ENCODE measurements around the gene ORMDL2.
"Not testable (repeated sequence)": the region's sequence is repeated elsewhere in the genome, so short reads cannot be mapped to it uniquely, and the experiment has no call there.

The ORMDL2 gene

DNA sequence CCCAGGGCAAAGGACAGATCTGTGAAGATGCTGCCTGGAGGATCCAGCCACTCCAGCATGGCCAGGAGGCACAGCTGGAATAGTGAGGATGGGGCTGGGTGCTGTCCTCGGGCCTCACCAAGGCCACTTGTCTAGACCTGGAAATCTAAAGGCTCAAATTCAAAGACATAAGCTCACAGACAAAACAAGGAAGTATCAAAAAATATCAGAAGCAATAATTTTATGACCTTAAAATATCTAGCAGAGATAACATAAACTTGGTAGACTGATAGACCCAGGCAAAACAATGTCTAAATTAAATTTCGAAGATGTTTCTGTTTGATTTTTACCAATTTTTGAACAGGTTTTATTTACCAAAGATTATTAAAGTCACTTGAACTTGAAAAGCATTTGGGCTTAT is 47.5 kb downstream of the ORMDL2 start:
- no peak overlapping the region for H3K4me3 ChIP-seq (replicated peaks; ENCODE audit: low read depth, low read length)
- no peak for TF ChIP-seq CTCF (IDR thresholded peaks at IDR 0.05; ENCODE audit: low read length, missing control alignments)
- DNase-seq (ENCODE audit: low read depth) = no peak

DNA sequence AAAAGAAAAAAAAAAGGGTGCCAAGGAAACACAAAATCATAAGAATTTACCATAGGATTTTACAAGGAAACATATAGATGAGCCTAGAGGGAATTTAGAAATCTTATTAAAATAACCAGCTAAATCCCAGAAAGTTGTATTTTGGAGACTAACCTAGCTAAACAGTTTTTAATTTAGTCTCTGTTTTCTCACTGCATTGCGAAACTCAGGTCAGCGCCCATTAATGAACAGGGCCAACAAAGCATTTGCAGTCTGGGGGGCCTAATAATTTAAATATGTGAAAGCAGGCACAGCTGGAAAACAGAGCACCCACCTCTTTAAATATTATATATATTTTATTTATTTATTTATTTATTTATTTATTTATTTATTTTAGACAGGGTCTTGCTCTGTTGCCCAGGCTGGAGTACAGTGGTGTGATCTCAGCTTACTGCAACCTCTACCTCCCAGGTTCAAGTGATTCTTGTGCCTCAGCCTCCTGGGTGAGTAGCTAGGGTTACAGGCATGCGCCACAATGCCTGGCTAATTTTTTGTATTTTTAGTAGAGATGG is 48.7 kb downstream of the ORMDL2 start:
- H3K4me3 ChIP-seq (replicated peaks; ENCODE audit: low read depth, low read length); DNase-seq (ENCODE audit: low read depth): not testable (repeated sequence)

Measured in fibroblast of pulmonary artery (primary cell).